Activated CD4-positive, alpha-beta T cell treated with anti-CD3 and anti-CD28 coated beads for 4 hours (primary cell): ENCODE data around the gene CYP2U1.
A peak's percentile ranks its signal among the peaks of the same experiment; 100 is the strongest.

Experiments used
- DNase-seq, 2 donors: peaks; one replicate each; pipeline ENCODE4 v3.0.0-alpha.2; 2020

The CYP2U1 gene

DNA sequence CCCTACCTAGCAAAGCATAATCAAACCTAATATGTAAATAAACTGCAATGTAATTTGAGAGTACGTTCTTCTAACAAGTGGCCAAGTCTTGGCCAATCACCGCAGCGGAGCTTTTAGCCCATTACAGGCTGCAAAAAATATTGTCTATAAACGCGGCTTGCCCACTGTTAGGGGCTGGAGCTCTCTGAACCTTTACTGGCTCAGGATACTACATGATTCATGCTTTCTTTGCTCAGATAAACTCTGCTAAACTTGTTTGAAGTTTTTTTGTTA lies 57.4 kb downstream of the CYP2U1 start:
- no peak for DNase-seq

GRCh38 chr4:107989162-107989536 lies 57.8 kb downstream of the CYP2U1 start:
- DNase-seq = no peak

GRCh38 chr4:107989537-107990386 lies 58.4 kb downstream of the CYP2U1 start, which contains the start of gene HADH:
TSS of gene HADH (plus strand) at chr4:107989889. CDS start at chr4:107989933, 44 bp downstream.
- peak; percentile 92 for DNase-seq

DNA sequence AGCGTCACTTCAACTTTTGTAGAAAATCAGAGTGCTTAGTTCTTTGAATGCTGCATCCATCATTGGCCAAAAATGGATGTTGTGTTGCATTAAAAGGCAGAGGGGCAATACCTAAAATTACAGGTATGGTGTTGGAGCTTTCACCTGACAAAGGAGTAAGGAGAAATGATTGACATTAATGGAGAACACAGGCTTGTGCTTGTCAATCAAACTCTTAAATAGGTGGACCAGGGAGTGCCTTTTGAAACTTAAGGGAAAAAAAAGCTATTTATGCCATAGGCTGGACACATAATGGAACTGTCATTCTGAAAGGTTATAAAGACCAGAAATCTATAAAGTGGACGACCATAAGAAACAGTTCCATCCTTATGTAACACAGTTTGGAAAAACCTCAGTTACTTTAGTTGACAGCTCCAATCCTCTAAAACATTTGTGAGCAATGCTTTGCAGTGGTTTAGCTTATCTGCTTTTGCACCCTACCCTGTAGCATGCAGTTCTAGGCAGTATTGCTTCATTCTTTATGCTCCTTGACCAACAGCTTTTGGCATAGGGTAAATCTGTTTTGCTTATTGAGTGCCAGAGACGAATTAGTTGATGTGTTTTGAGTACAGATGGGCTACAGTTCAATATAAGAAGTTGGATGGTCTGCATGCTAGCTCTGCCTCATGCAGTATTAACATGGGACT lies 60.7 kb downstream of the CYP2U1 start:
- DNase-seq = no peak

- DNase-seq = no peak
These were observed 62.6 kb downstream of the CYP2U1 start for GRCh38 chr4:107993969-107994368.

DNA sequence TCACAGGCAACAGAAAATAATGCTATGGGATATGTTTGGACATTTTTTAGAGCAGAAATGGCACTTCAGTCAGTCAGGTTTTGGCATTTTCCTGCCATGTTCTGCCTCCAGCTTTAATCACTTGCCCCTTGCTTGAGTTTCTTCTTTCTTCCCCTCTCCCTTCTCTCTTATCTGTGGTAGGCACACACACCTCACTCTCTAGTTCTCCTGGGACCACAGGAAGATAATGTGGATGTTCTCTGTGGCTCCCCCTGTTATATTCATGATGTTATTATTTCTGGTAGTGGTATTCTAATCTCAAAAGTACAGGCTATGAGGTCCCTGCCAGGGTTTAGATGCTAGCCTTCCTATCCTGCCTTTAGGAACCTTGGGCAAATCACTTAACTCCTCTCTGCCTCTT lies 63.5 kb downstream of the CYP2U1 start:
- no peak for DNase-seq

DNA sequence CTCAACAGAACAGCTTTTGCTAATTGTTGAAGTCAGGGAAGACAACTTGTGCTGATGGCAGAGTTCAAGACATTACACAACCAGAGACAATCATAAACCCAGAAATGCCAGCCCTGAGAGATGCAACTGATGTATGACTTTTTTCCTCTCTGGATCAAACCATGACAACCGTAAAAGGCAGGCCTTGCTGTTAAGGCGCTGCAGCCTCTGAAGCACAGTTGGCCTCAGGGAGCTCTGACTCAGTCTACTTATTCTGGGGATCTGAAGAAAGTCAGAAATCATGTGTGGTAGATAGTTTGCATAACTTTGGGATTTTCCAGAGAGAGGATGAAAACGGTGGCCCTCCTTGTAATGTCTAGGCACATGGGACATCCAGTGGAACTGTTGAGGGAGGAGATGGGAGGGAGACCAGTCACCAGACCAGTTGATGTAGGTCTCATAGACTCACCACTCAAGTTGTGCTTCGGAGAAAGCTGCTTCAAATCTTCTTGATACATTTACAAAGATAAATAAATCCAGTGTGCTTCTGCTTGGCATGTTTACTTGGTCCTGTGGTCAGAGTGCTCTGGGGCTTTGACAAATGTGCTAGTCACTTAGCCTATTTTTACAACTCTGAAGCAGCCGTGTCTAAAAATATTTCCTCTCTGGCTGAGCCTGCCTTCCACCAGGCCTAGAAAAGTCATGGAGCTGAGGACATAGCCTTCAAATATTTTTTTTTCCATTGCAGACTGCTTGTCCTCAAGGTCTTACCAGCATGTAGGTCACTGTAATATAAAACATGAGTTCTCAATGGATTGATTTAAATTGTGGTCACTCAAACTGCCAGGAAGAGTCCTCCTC lies 65.8 kb downstream of the CYP2U1 start:
- no peak for DNase-seq

- no peak for DNase-seq
These were observed 66.4 kb downstream of the CYP2U1 start for GRCh38 chr4:107997794-107998193.

DNA sequence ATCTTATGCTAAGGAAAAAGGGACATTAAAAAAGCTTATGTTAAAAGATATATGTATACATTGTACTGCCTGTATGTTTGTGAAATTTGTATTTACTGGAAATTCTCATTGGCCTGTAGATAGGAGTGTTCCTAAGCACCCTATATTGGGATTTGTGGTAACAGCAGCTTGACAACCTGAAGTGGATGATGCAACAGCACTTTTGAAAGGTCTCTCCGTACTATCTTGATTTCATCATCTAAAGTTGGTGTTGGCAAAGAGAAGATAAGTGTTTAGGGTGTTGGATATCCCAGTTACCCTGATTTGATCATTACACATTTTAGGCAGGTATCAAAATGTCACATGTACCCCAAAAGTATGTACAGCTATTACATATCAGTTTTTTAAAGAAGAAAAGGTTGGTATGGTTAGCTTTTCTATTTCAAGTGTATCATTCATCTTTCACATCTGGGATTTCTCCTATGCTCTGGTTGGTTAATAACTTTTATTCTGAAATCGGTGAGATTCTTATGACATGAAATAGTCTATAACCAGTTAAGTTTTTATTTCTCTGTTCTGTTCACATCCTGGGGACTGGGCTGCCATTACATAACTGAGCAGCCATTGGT lies 68.7 kb downstream of the CYP2U1 start:
- DNase-seq = no peak

GRCh38 chr4:108001540-108002135 lies 70.3 kb downstream of the CYP2U1 start:
- DNase-seq = no peak
